Measurements from ENCODE around the gene UTP11.

The UTP11 gene

DNA sequence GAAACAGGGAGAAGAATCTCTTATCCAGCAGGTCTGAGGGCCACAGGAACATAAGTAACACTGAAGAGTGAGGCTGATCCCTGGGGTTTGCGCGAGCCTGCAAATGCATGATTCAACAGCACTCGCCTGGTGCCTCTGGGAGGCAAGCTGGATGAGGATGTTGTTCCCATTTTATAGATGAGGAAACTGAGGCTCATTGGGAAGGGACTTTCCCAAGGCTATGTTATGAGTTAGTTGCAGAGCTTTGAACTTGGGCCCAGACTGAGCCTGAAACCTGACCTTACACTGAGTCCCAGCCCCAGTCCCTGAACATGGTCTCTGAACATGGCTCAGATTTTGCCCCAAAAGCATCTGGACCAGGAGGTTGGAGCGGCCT lies 61.8 kb downstream of the UTP11 start:
- DNase-seq: no peak

Data from NK-92 treated with Interleukin-12 subunit alpha and Interleukin-12 subunit beta, amount 100 ng/mL, for 24 hours (cell line).